HG03442 (cell line): ENCODE results near the gene PHF13.
"Not testable (repeated sequence)": the region's sequence is repeated elsewhere in the genome, so short reads cannot be mapped to it uniquely, and the experiment has no call there.

Source experiments
- ATAC-seq: cut with Tn5 transposase; IDR thresholded peaks from one replicate; pipeline ENCODE4 v1.9.1; 2021; ENCODE audit warnings: mild to moderate bottlenecking, moderate library complexity; ENCODE audit not compliant: unreplicated experiment

Gene PHF13

DNA sequence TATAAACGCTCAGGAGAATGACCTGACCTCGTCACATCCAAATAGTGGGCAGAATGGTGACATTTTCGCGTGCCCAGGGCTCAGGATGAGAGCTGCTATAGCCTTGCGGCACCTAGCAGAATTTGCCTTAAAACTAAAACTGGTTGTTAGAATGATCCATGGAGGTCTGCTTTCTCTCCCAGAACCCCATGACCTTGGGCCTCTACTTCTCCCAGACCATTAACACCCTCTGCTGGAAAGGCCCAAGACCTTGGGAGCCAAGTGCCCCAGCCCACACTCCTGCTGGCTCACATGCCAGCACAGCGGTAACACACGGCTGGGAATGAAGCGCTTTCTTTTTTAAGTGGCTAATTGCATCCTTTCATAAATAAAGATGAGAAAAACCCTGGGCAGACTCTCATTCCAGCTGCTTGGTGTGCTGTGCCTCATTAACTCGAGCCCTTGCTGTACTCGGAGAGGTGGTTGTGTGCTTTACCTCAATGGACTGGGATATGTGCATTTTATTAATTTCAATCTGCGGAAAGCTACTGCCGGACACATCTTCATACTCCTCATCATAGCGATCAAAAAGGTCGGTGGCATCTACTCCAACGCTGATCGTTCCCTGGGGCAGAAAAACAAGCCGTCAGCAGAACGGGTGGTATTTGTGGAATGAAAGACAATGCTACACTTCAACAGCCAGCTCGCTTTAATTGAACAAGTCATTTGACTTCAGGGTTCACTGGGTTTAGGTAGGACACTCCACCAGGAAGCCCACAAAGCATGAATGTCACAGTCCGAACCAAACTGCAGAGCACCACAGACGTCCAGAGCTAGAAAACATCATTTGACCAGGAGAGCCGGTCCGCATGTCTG is 40.1 kb downstream of the PHF13 start:
- no peak for ATAC-seq

- ATAC-seq = no peak
Observed at GRCh38 chr1:6657138-6657537, 43.6 kb downstream of the PHF13 start.

- ATAC-seq = no peak
Observed at GRCh38 chr1:6658359-6659060, 45.0 kb downstream of the PHF13 start.

GRCh38 chr1:6660415-6661049 is 47.0 kb downstream of the PHF13 start:
- ATAC-seq = no peak

DNA sequence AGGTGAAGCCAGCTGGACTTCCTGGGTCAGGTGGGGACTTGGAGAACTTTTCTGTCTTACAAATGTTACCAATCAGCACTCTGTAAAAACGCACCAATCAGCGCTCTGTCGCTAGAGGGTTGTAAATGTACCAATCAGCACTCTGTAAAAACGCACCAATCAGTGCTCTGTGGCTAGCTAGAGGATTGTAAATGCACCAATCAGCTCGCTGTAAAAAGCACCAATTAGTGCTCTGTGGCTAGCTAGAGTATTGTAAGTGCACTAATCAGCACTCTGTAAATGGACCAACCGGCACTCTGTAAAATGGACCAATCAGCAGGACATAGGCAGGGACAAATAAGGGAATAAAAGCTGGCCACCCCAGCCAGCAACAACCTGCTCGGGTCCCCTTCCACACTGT is 48.9 kb downstream of the PHF13 start:
- ATAC-seq = not testable (repeated sequence)

GRCh38 chr1:6666696-6667095 is 53.2 kb downstream of the PHF13 start:
- ATAC-seq = no peak

- no peak for ATAC-seq
Observed at GRCh38 chr1:6667139-6667538, 53.6 kb downstream of the PHF13 start.

DNA sequence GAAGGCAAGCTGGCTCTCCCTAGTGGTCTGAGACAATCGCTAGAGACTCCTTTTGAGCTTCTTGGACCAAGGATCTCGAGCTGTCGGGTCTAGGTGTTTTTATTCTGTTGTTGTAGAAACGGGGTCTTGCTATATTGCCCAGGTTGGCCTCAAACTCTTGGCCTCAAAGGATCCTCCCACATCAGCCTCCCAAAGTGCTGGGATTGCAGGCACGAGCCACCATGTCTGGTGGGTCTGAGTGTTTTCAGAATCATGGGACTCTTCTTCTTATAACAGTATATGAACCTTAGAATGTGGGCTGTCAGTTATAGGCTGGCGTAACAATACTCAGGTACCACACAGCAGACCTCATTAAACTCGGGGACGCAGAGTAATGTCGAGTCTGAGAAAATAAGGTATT is 55.0 kb downstream of the PHF13 start:
- no peak for ATAC-seq

DNA sequence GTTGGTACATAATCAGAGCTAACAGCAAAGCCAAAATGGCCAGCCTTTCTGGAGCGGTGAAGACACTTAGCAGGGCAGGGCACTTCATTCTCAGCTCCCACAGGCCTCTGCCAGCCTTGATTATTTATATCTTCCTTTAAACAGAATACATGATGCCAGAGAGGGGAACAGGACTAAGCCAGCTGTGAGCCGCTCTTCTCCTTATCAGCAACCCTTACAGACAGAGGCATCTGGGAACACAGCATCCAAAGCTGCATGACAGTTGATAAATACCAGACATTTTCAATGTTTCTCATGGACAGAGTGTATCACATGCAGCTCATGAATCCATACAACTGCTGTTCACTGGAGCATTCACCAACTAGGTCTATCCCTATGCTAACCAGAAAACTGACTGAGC is 59.0 kb downstream of the PHF13 start:
- ATAC-seq = no peak
